Measurements from ENCODE around the gene DUSP10.

DNA sequence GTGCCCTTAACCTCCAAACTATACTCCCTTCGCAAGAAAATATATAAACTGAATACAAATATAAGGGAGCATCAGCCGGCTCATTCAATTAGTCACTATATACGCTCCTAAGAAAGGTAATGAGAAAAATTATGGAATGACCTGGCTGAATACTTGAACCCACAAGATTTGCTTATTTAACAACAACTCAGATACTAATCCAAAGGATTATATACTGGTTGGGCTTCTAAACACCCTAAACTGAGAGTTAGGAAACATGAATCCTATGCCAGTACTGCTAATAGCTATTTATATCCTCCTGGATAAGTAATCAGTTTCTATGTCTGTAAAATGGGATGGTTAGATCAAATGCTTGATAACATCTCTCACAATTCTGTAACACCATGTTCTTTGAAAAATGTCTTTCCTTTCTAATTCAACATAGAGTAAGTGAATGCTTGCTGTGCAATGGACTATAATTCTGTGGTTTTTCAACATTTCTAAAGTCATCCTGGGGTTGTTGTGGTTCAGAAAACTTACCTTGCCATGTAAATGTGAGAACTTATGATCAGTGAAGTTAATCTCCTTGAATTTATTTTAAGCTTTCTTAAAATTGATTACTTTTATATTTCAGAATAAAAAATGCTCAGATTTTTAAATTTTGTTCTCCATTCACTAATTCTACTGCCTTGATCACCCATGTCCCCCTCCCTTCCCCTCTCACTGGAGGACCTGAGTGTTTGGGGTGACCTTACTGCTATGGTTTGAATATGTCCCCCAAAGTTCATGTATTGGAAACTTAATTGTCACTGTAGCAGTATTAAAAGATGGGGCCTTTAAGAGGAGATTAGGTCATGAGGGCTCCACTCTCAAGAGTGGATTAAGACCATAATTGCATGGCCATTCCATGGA is 14.5 kb downstream of the DUSP10 start:
- TF ChIP-seq, protein P1, sequence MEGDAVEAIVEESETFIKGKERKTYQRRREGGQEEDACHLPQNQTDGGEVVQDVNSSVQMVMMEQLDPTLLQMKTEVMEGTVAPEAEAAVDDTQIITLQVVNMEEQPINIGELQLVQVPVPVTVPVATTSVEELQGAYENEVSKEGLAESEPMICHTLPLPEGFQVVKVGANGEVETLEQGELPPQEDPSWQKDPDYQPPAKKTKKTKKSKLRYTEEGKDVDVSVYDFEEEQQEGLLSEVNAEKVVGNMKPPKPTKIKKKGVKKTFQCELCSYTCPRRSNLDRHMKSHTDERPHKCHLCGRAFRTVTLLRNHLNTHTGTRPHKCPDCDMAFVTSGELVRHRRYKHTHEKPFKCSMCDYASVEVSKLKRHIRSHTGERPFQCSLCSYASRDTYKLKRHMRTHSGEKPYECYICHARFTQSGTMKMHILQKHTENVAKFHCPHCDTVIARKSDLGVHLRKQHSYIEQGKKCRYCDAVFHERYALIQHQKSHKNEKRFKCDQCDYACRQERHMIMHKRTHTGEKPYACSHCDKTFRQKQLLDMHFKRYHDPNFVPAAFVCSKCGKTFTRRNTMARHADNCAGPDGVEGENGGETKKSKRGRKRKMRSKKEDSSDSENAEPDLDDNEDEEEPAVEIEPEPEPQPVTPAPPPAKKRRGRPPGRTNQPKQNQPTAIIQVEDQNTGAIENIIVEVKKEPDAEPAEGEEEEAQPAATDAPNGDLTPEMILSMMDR (IDR thresholded peaks at IDR 0.05): no peak
- TF ChIP-seq POLR2A (IDR thresholded peaks at IDR 0.05): no peak

Measured in ovary (tissue), 3 donors.